RKO (cell line): ENCODE data around the gene CYRIA.

Experiments
- DNase-seq: peaks from one replicate; pipeline ENCODE4 v3.0.0-alpha.2; 2016; ENCODE audit warnings: low spot score

CYRIA gene

GRCh38 chr2:16650287-16651249, 15.1 kb downstream of the CYRIA start:
- peak; percentile 45 for DNase-seq

GRCh38 chr2:16649353-16650286, 16.0 kb downstream of the CYRIA start:
- DNase-seq: no peak

GRCh38 chr2:16647992-16648617, 17.5 kb downstream of the CYRIA start:
- DNase-seq: no peak

GRCh38 chr2:16645775-16646559, 19.7 kb downstream of the CYRIA start:
- no peak for DNase-seq

GRCh38 chr2:16645088-16645487, 20.5 kb downstream of the CYRIA start:
- DNase-seq: no peak

GRCh38 chr2:16644221-16644925, 21.3 kb downstream of the CYRIA start:
- no peak for DNase-seq

GRCh38 chr2:16643099-16643498, 22.5 kb downstream of the CYRIA start:
- no peak for DNase-seq

- DNase-seq: no peak
Observed at GRCh38 chr2:16642088-16642487, 23.5 kb downstream of the CYRIA start.

GRCh38 chr2:16641509-16641908, 24.1 kb downstream of the CYRIA start:
- DNase-seq: no peak

GRCh38 chr2:16640867-16641266, 24.8 kb downstream of the CYRIA start:
- DNase-seq: no peak

GRCh38 chr2:16640001-16640700, 25.5 kb downstream of the CYRIA start:
- DNase-seq: no peak

GRCh38 chr2:16639431-16639830, 26.2 kb downstream of the CYRIA start:
- DNase-seq: no peak

- no peak for DNase-seq
Observed at GRCh38 chr2:16638946-16639345, 26.7 kb downstream of the CYRIA start.

- DNase-seq: no peak
Observed at GRCh38 chr2:16637304-16637703, 28.3 kb downstream of the CYRIA start.

- no peak for DNase-seq
Observed at GRCh38 chr2:16635791-16636699, 29.6 kb downstream of the CYRIA start.

- DNase-seq: no peak
Observed at GRCh38 chr2:16633621-16634430, 31.8 kb downstream of the CYRIA start.

GRCh38 chr2:16632598-16632997, 33.0 kb downstream of the CYRIA start:
- DNase-seq: no peak

- no peak for DNase-seq
Observed at GRCh38 chr2:16630463-16630862, 35.2 kb downstream of the CYRIA start.
